WTC11 (cell line): ENCODE data around the gene LRRC34. TPM values are rescaled to one million over a fixed set of nuclear protein-coding genes. Genes with fewer than 3 reads are reported as not detected.

Source experiments
- ATAC-seq: fragments of 200-7000 bp; cut with Tn5 transposase; 2 replicates; pipeline ENCODE4 v1.10.0; 2021; ENCODE audit warnings: mild to moderate bottlenecking, moderate library complexity
- CTCF ChIA-PET: fragments of 300-600 bp; sonication (Branson Sonifier 250); formaldehyde crosslinking; loops from one replicate; lab custom pipeline; 2021; ENCODE audit warnings: antibody characterized with exemption; lab: Charles Lee
- POLR2A ChIA-PET: fragments of 350-600 bp; sonication (Branson Sonifier 250); formaldehyde crosslinking; loops from one replicate; lab custom pipeline; 2021; ENCODE audit warnings: antibody characterized with exemption; lab: Charles Lee
- DNase-seq: peaks from one replicate; pipeline ENCODE4 v3.0.0; 2021; ENCODE audit warnings: low spot score
- H3K27ac Mint-ChIP-seq: 2 replicates; pipeline ENCODE4 v1.8.0; 2021; ENCODE audit warnings: mixed read lengths
- H3K27me3 Mint-ChIP-seq: 2 replicates; pipeline ENCODE4 v1.8.0; 2021; ENCODE audit warnings: low read depth, mild to moderate bottlenecking, moderate library complexity, mixed read lengths
- H3K36me3 Mint-ChIP-seq: 2 replicates; pipeline ENCODE4 v1.8.0; 2021; ENCODE audit warnings: mixed read lengths
- H3K4me1 Mint-ChIP-seq: 2 replicates; pipeline ENCODE4 v1.8.0; 2022; ENCODE audit warnings: mixed read lengths
- H3K4me3 Mint-ChIP-seq: 2 replicates; pipeline ENCODE4 v1.8.0; 2021; ENCODE audit warnings: mild to moderate bottlenecking, moderate library complexity, mixed read lengths
- H3K9me3 Mint-ChIP-seq: 2 replicates; pipeline ENCODE4 v1.8.0; 2021; ENCODE audit warnings: mixed read lengths
- EMX1 ChIP-seq: fragments of 250-450 bp; sonication (Bioruptor Pico); IDR thresholded peaks from 2 replicates; pipeline ENCODE4 v1.8.0; 2021; ENCODE audit warnings: mild to moderate bottlenecking
- ETV6 ChIP-seq: sonication (generic); formaldehyde crosslinking; IDR thresholded peaks from 2 replicates; pipeline ENCODE4 v1.8.1; 2022; ENCODE audit warnings: mild to moderate bottlenecking, missing genetic modification reagents
- FOXP1 ChIP-seq: sonication (generic); formaldehyde crosslinking; IDR thresholded peaks from 2 replicates; pipeline ENCODE4 v1.8.0; 2022; ENCODE audit warnings: missing genetic modification reagents, mild to moderate bottlenecking, moderate library complexity, borderline replicate concordance
- GABPB1 ChIP-seq: sonication (generic); formaldehyde crosslinking; IDR thresholded peaks from 2 replicates; pipeline ENCODE4 v1.8.1; 2023; ENCODE audit warnings: mild to moderate bottlenecking, missing genetic modification reagents
- GRHL2 ChIP-seq: fragments of 250-450 bp; sonication (Bioruptor Pico); IDR thresholded peaks from 2 replicates; pipeline ENCODE4 v1.8.0; 2022; ENCODE audit warnings: mild to moderate bottlenecking, moderate library complexity; ENCODE audit not compliant: insufficient replicate concordance, severe bottlenecking
- JAZF1 ChIP-seq: fragments of 250-450 bp; sonication (Bioruptor Pico); IDR thresholded peaks from 2 replicates; pipeline ENCODE4 v1.9.0; 2021; ENCODE audit warnings: moderate library complexity, mild to moderate bottlenecking, inconsistent platforms
- JUN ChIP-seq: sonication (generic); formaldehyde crosslinking; IDR thresholded peaks from 2 replicates; pipeline ENCODE4 v1.8.0; 2023; ENCODE audit warnings: mild to moderate bottlenecking, missing genetic modification reagents
- MYBL2 ChIP-seq: sonication (generic); formaldehyde crosslinking; IDR thresholded peaks from 2 replicates; pipeline ENCODE4 v1.8.1; 2023; ENCODE audit warnings: mild to moderate bottlenecking, moderate library complexity, missing genetic modification reagents
- NFATC4 ChIP-seq: fragments of 250-450 bp; sonication (Bioruptor Pico); IDR thresholded peaks from 2 replicates; pipeline ENCODE4 v1.9.0; 2021; ENCODE audit warnings: mild to moderate bottlenecking
- SMAD4 ChIP-seq: sonication (generic); formaldehyde crosslinking; IDR thresholded peaks from 2 replicates; pipeline ENCODE4 v1.8.0; 2022; ENCODE audit warnings: mild to moderate bottlenecking, missing genetic modification reagents
- TEAD1 ChIP-seq: sonication (generic); formaldehyde crosslinking; IDR thresholded peaks from 2 replicates; pipeline ENCODE4 v1.8.0; 2022; ENCODE audit warnings: mild to moderate bottlenecking, missing genetic modification reagents
- ZNF138 ChIP-seq: sonication (generic); formaldehyde crosslinking; conservative IDR thresholded peaks from 2 replicates; pipeline ENCODE4 v1.8.1; 2022; ENCODE audit warnings: mild to moderate bottlenecking, moderate library complexity, missing genetic modification reagents
- ZNF317 ChIP-seq: sonication (generic); formaldehyde crosslinking; IDR thresholded peaks from 2 replicates; pipeline ENCODE4 v1.8.1; 2023; ENCODE audit warnings: low read depth, mild to moderate bottlenecking, moderate library complexity, missing genetic modification reagents, borderline replicate concordance
- total RNA-seq: library from RNA; stranded (reverse); gene quantifications from 3 replicates; pipeline ENCODE4 v1.2.3, GENCODE V29; 2021
- TF ChIP-seq, protein P1 (sequence below): sonication (generic); formaldehyde crosslinking; IDR thresholded peaks from 2 replicates; pipeline ENCODE4 v1.8.1; 2023; ENCODE audit warnings: mild to moderate bottlenecking, moderate library complexity, missing genetic modification reagents
- TF ChIP-seq, protein P2 (sequence below): sonication (generic); formaldehyde crosslinking; IDR thresholded peaks from 2 replicates; pipeline ENCODE4 v1.8.1; 2023; ENCODE audit warnings: mild to moderate bottlenecking, missing genetic modification reagents
- TF ChIP-seq, protein P3 (sequence below): sonication (generic); formaldehyde crosslinking; IDR thresholded peaks from 2 replicates; pipeline ENCODE4 v1.8.0; 2022; ENCODE audit warnings: mild to moderate bottlenecking, missing genetic modification reagents
- TF ChIP-seq, protein P4 (sequence below): sonication (generic); formaldehyde crosslinking; IDR thresholded peaks from 2 replicates; pipeline ENCODE4 v1.8.1; 2022; ENCODE audit warnings: low read depth, missing genetic modification reagents, borderline replicate concordance

The LRRC34 gene
- total RNA-seq, 1 experiment from 2014 or later: 8.3 TPM

DNA sequence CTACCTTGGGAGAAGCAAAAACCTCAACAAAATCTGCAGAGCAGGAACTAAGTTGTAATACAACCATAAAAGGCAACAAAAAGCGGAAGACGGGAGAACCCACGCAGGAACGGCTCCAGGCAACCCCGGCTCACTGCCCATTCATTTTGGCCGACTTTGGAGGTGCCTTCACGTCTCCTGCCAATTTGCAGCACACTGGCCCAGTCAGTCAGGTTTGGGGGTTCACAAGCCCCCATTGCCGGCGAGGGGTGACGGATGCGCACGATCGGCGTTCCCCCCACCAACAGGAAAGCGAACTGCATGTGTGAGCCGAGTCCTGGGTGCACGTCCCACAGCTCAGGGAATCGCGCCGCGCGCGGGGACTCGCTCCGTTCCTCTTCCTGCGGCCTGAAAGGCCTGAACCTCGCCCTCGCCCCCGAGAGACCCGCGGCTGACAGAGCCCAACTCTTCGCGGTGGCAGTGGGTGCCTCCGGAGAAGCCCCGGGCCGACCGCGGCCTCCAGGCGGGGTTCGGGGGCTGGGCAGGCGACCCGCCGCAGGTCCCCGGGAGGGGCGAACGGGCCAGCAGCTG lies 48.3 kb downstream of the LRRC34 start:
- Mint-ChIP-seq H3K36me3 (peaks cover 3% of the 10 kb centered on the region; the same call in 1 of the 2 replicates), H3K27me3 (no peaks in the 10 kb centered on the region), H3K27ac (peak overlapping the region; percentile 96)
- POLR2A ChIA-PET: interaction anchor here (1.6 kb wide), 1 partner anchor 8 kb away, joined by 5 read pairs; the partner anchor contains the start of gene MYNN
- no peak for DNase-seq
- TF ChIP-seq NFATC4 (CRISPR knock-in tag) (no peak), JUN (CRISPR knock-in tag) (no peak), SMAD4 (0 out of 2 replicates have a peak, but pooled peaks have one; percentile 47), FOXP1 (CRISPR knock-in tag) (0 out of 2 replicates have a peak, but pooled peaks have one; percentile 17), GABPB1 (0 out of 2 replicates have a peak, but pooled peaks have one; percentile 6), ZNF317 (CRISPR knock-in tag) (0 out of 2 replicates have a peak, but pooled peaks have one; percentile 23), ZNF138 (CRISPR knock-in tag) (0 out of 2 replicates have a peak, but pooled peaks have one; percentile 16), EMX1 (no peak), JAZF1 (CRISPR knock-in tag) (no peak)
- TF ChIP-seq, protein P1, sequence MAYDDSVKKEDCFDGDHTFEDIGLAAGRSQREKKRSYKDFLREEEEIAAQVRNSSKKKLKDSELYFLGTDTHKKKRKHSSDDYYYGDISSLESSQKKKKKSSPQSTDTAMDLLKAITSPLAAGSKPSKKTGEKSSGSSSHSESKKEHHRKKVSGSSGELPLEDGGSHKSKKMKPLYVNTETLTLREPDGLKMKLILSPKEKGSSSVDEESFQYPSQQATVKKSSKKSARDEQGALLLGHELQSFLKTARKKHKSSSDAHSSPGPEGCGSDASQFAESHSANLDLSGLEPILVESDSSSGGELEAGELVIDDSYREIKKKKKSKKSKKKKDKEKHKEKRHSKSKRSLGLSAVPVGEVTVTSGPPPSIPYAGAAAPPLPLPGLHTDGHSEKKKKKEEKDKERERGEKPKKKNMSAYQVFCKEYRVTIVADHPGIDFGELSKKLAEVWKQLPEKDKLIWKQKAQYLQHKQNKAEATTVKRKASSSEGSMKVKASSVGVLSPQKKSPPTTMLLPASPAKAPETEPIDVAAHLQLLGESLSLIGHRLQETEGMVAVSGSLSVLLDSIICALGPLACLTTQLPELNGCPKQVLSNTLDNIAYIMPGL (CRISPR knock-in tag): peak; percentile 88; the same call in 1 of the 2 replicates
- TF ChIP-seq, protein P2, sequence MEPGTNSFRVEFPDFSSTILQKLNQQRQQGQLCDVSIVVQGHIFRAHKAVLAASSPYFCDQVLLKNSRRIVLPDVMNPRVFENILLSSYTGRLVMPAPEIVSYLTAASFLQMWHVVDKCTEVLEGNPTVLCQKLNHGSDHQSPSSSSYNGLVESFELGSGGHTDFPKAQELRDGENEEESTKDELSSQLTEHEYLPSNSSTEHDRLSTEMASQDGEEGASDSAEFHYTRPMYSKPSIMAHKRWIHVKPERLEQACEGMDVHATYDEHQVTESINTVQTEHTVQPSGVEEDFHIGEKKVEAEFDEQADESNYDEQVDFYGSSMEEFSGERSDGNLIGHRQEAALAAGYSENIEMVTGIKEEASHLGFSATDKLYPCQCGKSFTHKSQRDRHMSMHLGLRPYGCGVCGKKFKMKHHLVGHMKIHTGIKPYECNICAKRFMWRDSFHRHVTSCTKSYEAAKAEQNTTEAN (CRISPR knock-in tag): 0 out of 2 replicates have a peak, but pooled peaks have one; percentile 56
- TF ChIP-seq, protein P3, sequence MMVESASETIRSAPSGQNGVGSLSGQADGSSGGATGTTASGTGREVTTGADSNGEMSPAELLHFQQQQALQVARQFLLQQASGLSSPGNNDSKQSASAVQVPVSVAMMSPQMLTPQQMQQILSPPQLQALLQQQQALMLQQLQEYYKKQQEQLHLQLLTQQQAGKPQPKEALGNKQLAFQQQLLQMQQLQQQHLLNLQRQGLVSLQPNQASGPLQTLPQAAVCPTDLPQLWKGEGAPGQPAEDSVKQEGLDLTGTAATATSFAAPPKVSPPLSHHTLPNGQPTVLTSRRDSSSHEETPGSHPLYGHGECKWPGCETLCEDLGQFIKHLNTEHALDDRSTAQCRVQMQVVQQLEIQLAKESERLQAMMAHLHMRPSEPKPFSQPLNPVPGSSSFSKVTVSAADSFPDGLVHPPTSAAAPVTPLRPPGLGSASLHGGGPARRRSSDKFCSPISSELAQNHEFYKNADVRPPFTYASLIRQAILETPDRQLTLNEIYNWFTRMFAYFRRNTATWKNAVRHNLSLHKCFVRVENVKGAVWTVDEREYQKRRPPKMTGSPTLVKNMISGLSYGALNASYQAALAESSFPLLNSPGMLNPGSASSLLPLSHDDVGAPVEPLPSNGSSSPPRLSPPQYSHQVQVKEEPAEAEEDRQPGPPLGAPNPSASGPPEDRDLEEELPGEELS (CRISPR knock-in tag): peak; percentile 53; the same call in 1 of the 2 replicates
- TF ChIP-seq, all 79 proteins: peak for 8
- peaks cover 14% of the 10 kb centered on the region for H3K9me3 Mint-ChIP-seq
- H3K4me1 Mint-ChIP-seq: peaks cover 9% of the 10 kb centered on the region
- CTCF ChIA-PET: interaction anchor here (1.0 kb wide), 1 partner anchor 616 kb away, joined by 5 read pairs; no protein-coding TSS in a partner anchor
- ATAC-seq: peak; percentile 2
- H3K4me3 Mint-ChIP-seq: peak overlapping the region; percentile 91

GRCh38 chr3:169760479-169760878 lies 52.2 kb downstream of the LRRC34 start:
- ChIA-PET CTCF (no interaction called here), POLR2A (no interaction called here)
- H3K36me3 Mint-ChIP-seq: peaks cover 3% of the 10 kb centered on the region; the same call in 1 of the 2 replicates
- H3K4me1 Mint-ChIP-seq: peaks cover 9% of the 10 kb centered on the region
- DNase-seq (no peak), ATAC-seq (no peak)
- no peak for TF ChIP-seq MYBL2 (CRISPR knock-in tag)
- TF ChIP-seq, protein P4, sequence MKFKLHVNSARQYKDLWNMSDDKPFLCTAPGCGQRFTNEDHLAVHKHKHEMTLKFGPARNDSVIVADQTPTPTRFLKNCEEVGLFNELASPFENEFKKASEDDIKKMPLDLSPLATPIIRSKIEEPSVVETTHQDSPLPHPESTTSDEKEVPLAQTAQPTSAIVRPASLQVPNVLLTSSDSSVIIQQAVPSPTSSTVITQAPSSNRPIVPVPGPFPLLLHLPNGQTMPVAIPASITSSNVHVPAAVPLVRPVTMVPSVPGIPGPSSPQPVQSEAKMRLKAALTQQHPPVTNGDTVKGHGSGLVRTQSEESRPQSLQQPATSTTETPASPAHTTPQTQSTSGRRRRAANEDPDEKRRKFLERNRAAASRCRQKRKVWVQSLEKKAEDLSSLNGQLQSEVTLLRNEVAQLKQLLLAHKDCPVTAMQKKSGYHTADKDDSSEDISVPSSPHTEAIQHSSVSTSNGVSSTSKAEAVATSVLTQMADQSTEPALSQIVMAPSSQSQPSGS (CRISPR knock-in tag): no peak
- TF ChIP-seq, protein P1 (CRISPR knock-in tag): no peak
- TF ChIP-seq TEAD1 (CRISPR knock-in tag): no peak
- TF ChIP-seq ETV6 (CRISPR knock-in tag): no peak
- TF ChIP-seq GRHL2 (CRISPR knock-in tag): no peak
- no peaks in the 10 kb centered on the region for H3K27me3 Mint-ChIP-seq
- H3K4me3 Mint-ChIP-seq: no peak overlapping the region
- peaks cover 15% of the 10 kb centered on the region for H3K9me3 Mint-ChIP-seq
- no peak overlapping the region for H3K27ac Mint-ChIP-seq
